ENCODE results near the gene PIK3R6.
A peak's percentile ranks its signal among the peaks of the same experiment; 100 is the strongest.

PIK3R6 gene

GRCh38 chr17:8849311-8850041 is 18.0 kb downstream of the PIK3R6 start:
- no peak for DNase-seq (ENCODE audit: low spot score)

DNA sequence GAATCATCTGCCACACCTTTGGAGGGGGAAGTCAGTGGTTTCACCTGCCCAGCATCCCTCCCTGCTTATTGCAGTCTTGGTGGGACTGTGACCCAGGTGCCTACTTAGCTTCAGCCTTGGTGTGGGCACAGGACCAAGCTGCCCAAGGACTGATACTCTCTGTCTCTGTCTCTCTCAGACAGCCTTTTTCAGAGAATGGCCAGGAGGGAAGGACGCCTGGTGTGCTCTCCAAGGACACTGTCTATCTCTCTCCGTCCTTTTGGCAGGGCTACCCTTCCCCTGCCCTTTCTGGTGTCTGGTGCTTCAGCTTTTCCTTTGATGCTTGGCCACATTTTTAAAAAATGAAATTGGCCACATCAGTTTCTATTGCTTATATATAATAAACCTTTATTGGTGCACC is 19.6 kb downstream of the PIK3R6 start:
- DNase-seq (ENCODE audit: low spot score) = no peak

DNA sequence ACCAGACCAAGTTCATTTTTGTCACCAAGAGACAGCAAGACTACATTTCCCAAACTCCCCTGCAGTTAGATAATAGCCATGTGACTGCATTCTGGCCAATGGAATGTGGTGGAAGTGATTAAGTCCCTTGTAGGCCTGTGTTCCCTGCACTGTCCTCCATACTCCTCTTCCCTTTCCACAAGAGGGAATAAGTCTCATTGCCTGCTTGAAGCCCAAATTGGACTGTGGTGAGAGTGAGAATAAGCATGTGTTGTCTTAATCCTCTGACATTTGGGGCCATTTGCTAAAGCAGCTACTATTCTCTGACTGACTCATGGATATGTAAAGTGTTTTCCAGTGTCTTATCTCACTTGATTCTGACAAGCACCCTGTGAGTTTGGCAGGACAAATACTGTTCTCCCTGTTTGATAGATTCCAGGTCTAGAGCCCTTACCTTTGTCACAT is 20.7 kb downstream of the PIK3R6 start:
- DNase-seq (ENCODE audit: low spot score) = no peak

GRCh38 chr17:8844229-8845218 is 22.9 kb downstream of the PIK3R6 start:
- no peak for DNase-seq (ENCODE audit: low spot score)

- no peak for DNase-seq (ENCODE audit: low spot score)
Observed at GRCh38 chr17:8843344-8843743, 24.1 kb downstream of the PIK3R6 start.

- no peak for DNase-seq (ENCODE audit: low spot score)
Observed at GRCh38 chr17:8841844-8842243, 25.6 kb downstream of the PIK3R6 start.

DNA sequence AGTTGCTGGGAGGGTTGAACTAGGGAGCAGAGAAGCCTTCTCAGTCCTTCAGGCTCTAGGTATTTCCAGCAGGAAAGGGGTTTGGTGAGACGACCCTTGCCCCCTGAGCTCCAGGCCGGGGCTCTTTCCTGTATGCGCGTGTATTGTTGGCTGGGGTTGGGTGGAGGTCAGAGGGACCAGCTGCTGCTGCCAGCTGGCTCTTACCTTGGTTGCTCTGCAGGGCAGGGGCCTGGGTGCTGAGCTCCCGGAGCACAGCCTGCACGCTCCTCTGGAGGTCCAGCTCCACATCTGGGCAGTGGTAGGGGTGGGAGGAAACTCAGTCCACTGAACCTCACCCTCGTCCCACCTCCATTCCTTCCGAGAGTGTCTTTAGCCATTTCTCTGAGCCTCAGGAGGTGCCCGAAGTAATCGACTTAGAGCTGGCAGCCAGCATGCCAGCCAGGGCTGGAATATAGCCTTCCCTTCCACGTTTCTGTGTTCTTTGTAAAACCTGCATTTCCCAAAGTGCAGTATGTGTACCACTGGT is 28.0 kb downstream of the PIK3R6 start:
- DNase-seq (ENCODE audit: low spot score) = peak; percentile 42

DNA sequence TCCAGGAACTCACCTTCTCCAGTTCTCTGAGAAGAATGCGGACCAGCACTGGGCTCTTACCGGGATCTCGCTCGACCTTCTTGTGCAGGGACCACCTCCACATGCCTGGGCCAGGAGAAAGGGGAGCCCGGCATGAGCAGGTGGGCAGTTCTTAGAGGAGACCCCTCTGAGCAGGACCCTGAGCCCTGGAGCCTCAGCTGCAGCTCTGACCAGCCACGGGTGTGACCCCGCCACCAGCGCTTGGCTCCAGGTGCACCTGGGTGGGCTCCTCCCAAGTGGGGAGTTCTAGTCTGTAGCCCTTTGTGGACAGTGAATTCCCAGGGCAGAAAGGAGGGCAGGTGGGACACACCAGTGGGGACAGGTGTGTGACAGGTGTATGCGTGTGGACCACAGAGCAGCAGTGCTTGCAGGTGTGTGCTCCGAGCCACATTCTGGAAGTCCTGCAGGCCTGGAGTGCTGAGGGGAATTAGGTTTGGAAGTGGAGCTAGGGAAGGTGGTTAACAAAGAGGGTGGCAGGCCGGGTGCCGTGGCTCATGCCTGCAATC is 28.9 kb downstream of the PIK3R6 start:
- peak; percentile 43 for DNase-seq (ENCODE audit: low spot score)

GRCh38 chr17:8837563-8838075 is 29.9 kb downstream of the PIK3R6 start:
- peak; percentile 44 for DNase-seq (ENCODE audit: low spot score)

DNA sequence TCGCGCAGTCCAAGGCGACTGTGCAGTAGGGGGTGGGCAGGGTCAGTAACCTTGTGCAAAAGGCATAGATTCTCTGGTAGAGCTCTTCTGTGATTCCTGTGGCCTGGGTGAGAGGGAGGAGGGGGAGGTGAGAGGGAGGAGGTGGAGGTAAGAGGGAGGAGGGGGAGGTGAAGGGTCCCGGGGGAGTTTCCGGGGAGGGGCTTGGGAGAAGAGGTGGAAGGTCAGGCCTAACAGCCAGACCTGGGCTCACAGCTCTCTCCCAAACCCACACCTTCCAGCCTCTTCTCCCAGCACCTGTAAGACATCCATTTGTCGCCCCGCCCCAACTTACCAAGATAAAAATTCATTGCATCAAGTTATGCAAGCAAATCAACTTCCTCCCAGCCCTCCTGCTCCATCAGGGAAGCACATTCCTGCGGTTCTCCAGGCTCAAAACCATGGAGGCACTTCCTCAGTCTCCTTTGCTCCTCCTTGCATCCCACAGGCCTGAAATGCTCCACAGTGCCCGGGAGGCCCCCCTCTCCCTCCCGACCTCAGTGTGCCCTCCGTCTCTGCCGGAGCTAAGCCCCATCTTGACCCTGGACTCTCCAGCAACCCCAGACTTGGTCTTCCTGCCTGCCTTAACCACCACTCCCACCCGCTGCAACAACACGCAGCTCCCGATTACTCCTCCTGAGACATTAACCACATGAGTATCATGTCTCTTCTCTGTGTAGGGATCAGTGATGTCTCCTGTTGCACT is 30.5 kb downstream of the PIK3R6 start:
- peak; percentile 47 for DNase-seq (ENCODE audit: low spot score)

- peak; percentile 39 for DNase-seq (ENCODE audit: low spot score)
Observed at GRCh38 chr17:8835631-8836364, 31.7 kb downstream of the PIK3R6 start.

GRCh38 chr17:8835106-8835505 is 32.4 kb downstream of the PIK3R6 start:
- DNase-seq (ENCODE audit: low spot score) = no peak

- DNase-seq (ENCODE audit: low spot score) = peak; percentile 87
Observed at GRCh38 chr17:8832711-8833352, 34.6 kb downstream of the PIK3R6 start.

- no peak for DNase-seq (ENCODE audit: low spot score)
Observed at GRCh38 chr17:8831234-8831849, 36.1 kb downstream of the PIK3R6 start.

DNA sequence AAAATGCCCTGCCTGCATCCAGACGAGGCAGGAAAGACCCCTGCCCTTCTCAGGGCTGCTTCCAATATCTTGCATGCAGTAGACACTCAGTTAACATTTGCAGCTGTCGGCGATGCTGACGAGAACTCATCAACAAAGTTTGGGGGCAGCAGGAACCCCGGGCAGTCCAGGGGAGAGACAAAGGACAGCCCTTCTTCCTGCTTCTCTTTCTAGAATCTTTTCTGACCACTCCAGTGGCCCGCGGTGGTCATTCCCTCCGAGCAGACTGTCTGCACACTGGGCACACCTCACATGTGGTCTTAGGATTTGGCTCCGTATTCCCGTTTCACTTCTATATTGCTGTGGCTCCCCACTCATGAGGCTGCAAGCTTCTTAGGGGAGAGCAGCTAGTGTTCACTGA is 37.3 kb downstream of the PIK3R6 start:
- no peak for DNase-seq (ENCODE audit: low spot score)

GRCh38 chr17:8829036-8829941 is 38.2 kb downstream of the PIK3R6 start:
- no peak for DNase-seq (ENCODE audit: low spot score)

DNA sequence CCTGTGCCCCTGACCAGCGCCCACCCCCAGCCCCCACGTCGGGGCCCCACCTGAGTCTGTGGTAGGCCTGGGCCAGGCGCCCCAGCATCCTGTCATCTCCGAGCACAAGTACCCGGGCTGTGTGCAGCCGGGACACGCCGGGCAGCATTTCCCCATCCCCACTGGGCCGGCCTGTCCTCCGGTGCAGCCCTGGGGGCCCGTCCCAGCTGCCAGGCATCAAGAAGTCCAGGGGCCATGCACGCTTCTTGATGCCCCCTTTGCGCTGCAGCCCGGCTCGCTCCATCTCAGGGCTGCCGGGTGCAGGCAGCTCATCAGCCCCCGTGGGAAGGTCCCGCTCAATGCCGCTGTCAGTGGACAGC is 39.0 kb downstream of the PIK3R6 start:
- DNase-seq (ENCODE audit: low spot score) = peak; percentile 46

- peak; percentile 36 for DNase-seq (ENCODE audit: low spot score)
Observed at GRCh38 chr17:8826808-8827435, 40.6 kb downstream of the PIK3R6 start.

Measured in ecto neural progenitor cell (in vitro differentiated cells).